NB4 (cell line): Measurements from ENCODE around the gene NACC2.

ENCODE experiments used
- TF ChIP-seq, protein P1 (sequence below): IDR thresholded peaks from one replicate; pipeline ENCODE4 v1.5.1; 2012; ENCODE audit warnings: low read depth, low read length
- TF ChIP-seq, protein P2 (sequence below): IDR thresholded peaks from 2 replicates; pipeline ENCODE4 v1.6.1; 2011; ENCODE audit warnings: low read depth, low read length

DNA sequence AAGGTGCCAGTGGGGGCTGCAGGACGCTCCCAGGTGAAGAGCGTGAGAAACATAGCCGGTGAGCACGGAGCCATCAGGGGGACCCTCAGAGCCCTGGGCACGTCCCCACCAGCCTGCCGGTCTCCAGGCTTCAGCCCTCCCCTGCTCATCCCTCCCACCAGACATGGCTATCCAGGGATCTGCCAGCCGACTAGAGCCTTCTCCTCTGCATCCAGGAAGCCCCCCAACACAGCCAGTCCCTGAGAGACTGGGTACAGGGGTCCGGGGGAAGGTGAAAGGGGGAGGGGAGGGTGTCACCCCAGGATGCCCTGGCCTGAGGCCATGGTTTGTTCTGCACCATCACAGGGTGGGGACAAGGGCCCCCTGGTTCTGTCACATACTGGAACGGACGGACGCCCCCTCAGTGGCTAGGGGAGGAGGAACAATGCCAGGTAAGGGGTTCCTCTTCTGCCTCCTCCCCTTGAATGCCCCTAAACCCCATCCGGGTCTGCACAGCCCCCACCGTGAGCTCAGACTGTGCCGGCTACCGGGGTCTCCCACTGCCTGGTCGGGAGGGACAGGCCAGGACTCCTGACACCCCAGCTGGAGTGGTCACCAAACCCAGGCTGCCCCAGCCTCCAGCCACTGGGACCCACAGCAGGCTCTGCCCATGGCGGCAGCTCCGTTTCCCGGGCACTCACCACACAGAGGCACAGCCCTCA, 34.3 kb downstream of the NACC2 start:
- TF ChIP-seq, protein P1, sequence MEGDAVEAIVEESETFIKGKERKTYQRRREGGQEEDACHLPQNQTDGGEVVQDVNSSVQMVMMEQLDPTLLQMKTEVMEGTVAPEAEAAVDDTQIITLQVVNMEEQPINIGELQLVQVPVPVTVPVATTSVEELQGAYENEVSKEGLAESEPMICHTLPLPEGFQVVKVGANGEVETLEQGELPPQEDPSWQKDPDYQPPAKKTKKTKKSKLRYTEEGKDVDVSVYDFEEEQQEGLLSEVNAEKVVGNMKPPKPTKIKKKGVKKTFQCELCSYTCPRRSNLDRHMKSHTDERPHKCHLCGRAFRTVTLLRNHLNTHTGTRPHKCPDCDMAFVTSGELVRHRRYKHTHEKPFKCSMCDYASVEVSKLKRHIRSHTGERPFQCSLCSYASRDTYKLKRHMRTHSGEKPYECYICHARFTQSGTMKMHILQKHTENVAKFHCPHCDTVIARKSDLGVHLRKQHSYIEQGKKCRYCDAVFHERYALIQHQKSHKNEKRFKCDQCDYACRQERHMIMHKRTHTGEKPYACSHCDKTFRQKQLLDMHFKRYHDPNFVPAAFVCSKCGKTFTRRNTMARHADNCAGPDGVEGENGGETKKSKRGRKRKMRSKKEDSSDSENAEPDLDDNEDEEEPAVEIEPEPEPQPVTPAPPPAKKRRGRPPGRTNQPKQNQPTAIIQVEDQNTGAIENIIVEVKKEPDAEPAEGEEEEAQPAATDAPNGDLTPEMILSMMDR = no peak
- TF ChIP-seq, protein P2, sequence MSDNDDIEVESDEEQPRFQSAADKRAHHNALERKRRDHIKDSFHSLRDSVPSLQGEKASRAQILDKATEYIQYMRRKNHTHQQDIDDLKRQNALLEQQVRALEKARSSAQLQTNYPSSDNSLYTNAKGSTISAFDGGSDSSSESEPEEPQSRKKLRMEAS = no peak
